GM12878 (cell line): Measurements from ENCODE around the gene MALRD1. TPM values are rescaled to one million over a fixed set of nuclear protein-coding genes. Genes with fewer than 3 reads are reported as not detected.

Experiments
- ATAC-seq: fragments of 200-7000 bp; cut with Tn5 transposase; 3 replicates; pipeline ENCODE4 v1.9.1; 2020; ENCODE audit warnings: mild to moderate bottlenecking, moderate library complexity
- BruUV-seq: library from RNA; stranded (reverse); fragments of 400-500 nt; replicated peaks from 2 replicates; lab custom pipeline; 2021; lab: Mats Ljungman, UMichigan
- CTCF ChIA-PET: fragments of 300-600 bp; sonication (Branson Sonifier 250); formaldehyde crosslinking; extraction: SDS; loops from one replicate; lab custom pipeline; 2021; ENCODE audit warnings: inconsistent platforms; lab: Yijun Ruan, JAX
- POLR2A ChIA-PET: fragments of 350-600 bp; formaldehyde crosslinking; extraction: SDS; loops from one replicate; lab custom pipeline; 2021; ENCODE audit warnings: inconsistent platforms; lab: Charles Lee
- RAD21 ChIA-PET: fragments of 300-600 bp; sonication (Branson Sonifier 250); formaldehyde crosslinking; loops from one replicate; lab custom pipeline; 2023; ENCODE audit warnings: antibody characterized with exemption; ENCODE audit not compliant: unreplicated experiment; lab: Charles Lee
- SMC1A ChIA-PET: fragments of 300-600 bp; sonication (Branson Sonifier 250); formaldehyde crosslinking; loops from one replicate; lab custom pipeline; 2023; ENCODE audit not compliant: unreplicated experiment, uncharacterized antibody; lab: Charles Lee
- DNase-seq: peaks from one replicate; pipeline ENCODE4 v3.0.0-alpha.2; 2011; ENCODE audit warnings: low read depth, low spot score
- FAIRE-seq: peaks from 3 replicates; lab custom pipeline; 2011; peaks lifted over from hg19 to GRCh38; lab: Jason Lieb, UNC
- H2AFZ ChIP-seq: 2 replicates; pipeline ENCODE4 v1.6.0; 2011; ENCODE audit warnings: low read depth, low read length, control low read depth; ENCODE audit not compliant: control insufficient read depth
- H3K27ac ChIP-seq: 2 replicates; pipeline ENCODE4 v1.5.1; 2011; ENCODE audit warnings: control low read depth; ENCODE audit not compliant: control insufficient read depth, insufficient read depth
- H3K27me3 ChIP-seq, 2 experiments: replicated peaks in 1 of 2; 2 replicates each; pipeline versions ENCODE4 v1.6.0 to v1.6.1; 2011; ENCODE audit warnings: low read length in 1 of 2; ENCODE audit not compliant: control insufficient read depth in 2 of 2, insufficient read depth in 2 of 2
- H3K36me3 ChIP-seq, 2 experiments: 2 replicates each; pipeline ENCODE4 v1.5.1; 2011; ENCODE audit warnings: low read length in 1 of 2; ENCODE audit not compliant: control insufficient read depth in 2 of 2, insufficient read depth in 2 of 2
- H3K4me1 ChIP-seq: 2 replicates; pipeline ENCODE4 v1.6.1; 2011; ENCODE audit warnings: mild to moderate bottlenecking, low read length, moderate library complexity, mixed read lengths; ENCODE audit not compliant: control insufficient read depth, insufficient read depth
- H3K4me2 ChIP-seq: 2 replicates; pipeline ENCODE4 v1.6.0; 2011; ENCODE audit warnings: control low read depth; ENCODE audit not compliant: control insufficient read depth, insufficient read depth
- H3K4me3 ChIP-seq: fragments of 200-600 bp; sonication (generic); 2 replicates; pipeline ENCODE4 v1.5.1; 2016
- H3K79me2 ChIP-seq: 2 replicates; pipeline ENCODE4 v1.6.0; 2011; ENCODE audit warnings: low read length; ENCODE audit not compliant: control insufficient read depth, insufficient read depth
- H3K9ac ChIP-seq: 2 replicates; pipeline ENCODE4 v1.8.0; 2011; ENCODE audit warnings: low read length, control low read depth, mixed read lengths; ENCODE audit not compliant: control insufficient read depth, insufficient read depth
- H3K9me3 ChIP-seq: replicated peaks from 3 replicates; pipeline ENCODE4 v1.5.1; 2011; ENCODE audit warnings: mild to moderate bottlenecking, low read length; ENCODE audit not compliant: control insufficient read depth, insufficient read depth
- H4K20me1 ChIP-seq: 2 replicates; pipeline ENCODE4 v1.6.0; 2011; ENCODE audit not compliant: control insufficient read depth, insufficient read depth
- CBX3 ChIP-seq: fragments of 200-600 bp; sonication (generic); IDR thresholded peaks from 2 replicates; pipeline ENCODE4 v1.6.1; 2016; ENCODE audit warnings: low read depth, borderline replicate concordance
- CREM ChIP-seq: IDR thresholded peaks from 2 replicates; pipeline ENCODE4 v1.6.1; 2014; ENCODE audit warnings: antibody characterized with exemption, low read depth
- CTCF ChIP-seq, 3 experiments: IDR thresholded peaks in 2 of 3; conservative IDR thresholded peaks in 1 of 3; 2 replicates each; pipeline ENCODE4 v1.5.1; 2011; ENCODE audit warnings: low read depth in 3 of 3, low read length in 3 of 3, mild to moderate bottlenecking in 3 of 3, control low read depth in 2 of 3, moderate library complexity in 2 of 3, inconsistent platforms in 1 of 3, mixed read lengths in 1 of 3; ENCODE audit not compliant: control insufficient read depth in 2 of 3, insufficient read depth in 1 of 3; ENCODE audit errors: extremely low read depth in 1 of 3
- E2F8 ChIP-seq: fragments of 450-650 bp; IDR thresholded peaks from 2 replicates; pipeline ENCODE4 v1.6.1; 2018; ENCODE audit warnings: mild to moderate bottlenecking, low read depth, moderate library complexity; ENCODE audit not compliant: partially characterized antibody
- HSF1 ChIP-seq: fragments of 150-350 bp; IDR thresholded peaks from 2 replicates; pipeline ENCODE4 v1.6.1; 2014; ENCODE audit warnings: mild to moderate bottlenecking, low read depth, low read length
- KLF5 ChIP-seq: fragments of 450-650 bp; IDR thresholded peaks from 2 replicates; pipeline ENCODE4 v1.6.1; 2014; ENCODE audit warnings: mild to moderate bottlenecking; ENCODE audit not compliant: partially characterized antibody
- NRF1 ChIP-seq: conservative IDR thresholded peaks from 2 replicates; pipeline ENCODE4 v1.6.1; 2011; ENCODE audit warnings: mild to moderate bottlenecking, low read depth, low read length, improper control_type of control experiment
- RAD51 ChIP-seq: fragments of 450-650 bp; IDR thresholded peaks from 2 replicates; pipeline ENCODE4 v1.6.1; 2016; ENCODE audit warnings: moderate library complexity, mild to moderate bottlenecking, inconsistent platforms
- SIN3A ChIP-seq: IDR thresholded peaks from 2 replicates; pipeline ENCODE4 v1.6.1; 2012; ENCODE audit warnings: low read depth, low read length, improper control_type of control experiment
- TCF12 ChIP-seq: IDR thresholded peaks from 2 replicates; pipeline ENCODE4 v1.6.1; 2011; ENCODE audit warnings: low read depth, mild to moderate bottlenecking, low read length
- ZNF622 ChIP-seq: fragments of 450-650 bp; IDR thresholded peaks from 2 replicates; pipeline ENCODE4 v1.6.1; 2017; ENCODE audit warnings: mild to moderate bottlenecking, inconsistent platforms
- WGBS: methylation state at CpG from one replicate; pipeline ENCODE4 v1.1.6; 2016; ENCODE audit warnings: low lambda C conversion rate; ENCODE audit not compliant: insufficient replicate concordance, insufficient coverage; ENCODE audit errors: missing lambda C conversion rate; 5-methylcytosine and 5-hydroxymethylcytosine counted together
- in situ Hi-C: fragments of 300-500 bp; cut with MboI; formaldehyde crosslinking; loops from 9 replicates; pipeline ENCODE4 v1.14.3; 2018; ENCODE audit warnings: mixed read lengths
- intact Hi-C: fragments of 100-400 bp; cut with micrococcal nuclease; formaldehyde crosslinking; loops from one replicate; pipeline ENCODE4 v1.14.2; 2022; ENCODE audit not compliant: unreplicated experiment
- polyA plus RNA-seq, 11 experiments: library from polyadenylated mRNA; depleted of rRNA in 4 of 11; unstranded in 6 of 11; stranded (reverse) in 5 of 11; fragments of >200 nt; fragmentation: Nextera tagmentation in 4 of 11; fragmentation: Illumina TruSeq in 1 of 11; extraction: Ambion mirVana in 4 of 11; extraction: Trizol in 1 of 11; gene quantifications; 1 replicate in 1 of 11; 2 replicates in 10 of 11; pipeline versions ENCODE4 v1.2.1 to v1.2.3, GENCODE V29; 2011 to 2016; ENCODE audit warnings: inconsistent platforms in 2 of 11, missing spikeins in 2 of 11, low read depth in 1 of 11
- total RNA-seq, 4 experiments: library from RNA; depleted of rRNA in 3 of 4; stranded (reverse); fragments of >200 nt in 3 of 4; fragmentation: Illumina TruSeq in 1 of 4; extraction: Trizol in 1 of 4; gene quantifications; 2 replicates each; pipeline versions ENCODE4 v1.2.1 to v1.2.3, GENCODE V29; 2013 to 2021

Gene MALRD1
- total and polyA plus RNA-seq, 10 of the 15 experiments (the other 5 are each of a cell fraction or from before 2014, with no cell fraction given): 0.12 to 6.6 (median 0.26) TPM; not detected in 2

- in situ Hi-C loops (no loop called here), intact Hi-C loops (no loop called here)
- TF ChIP-seq TCF12: no peak
- no peak for TF ChIP-seq SIN3A
- Histone ChIP-seq H3K79me2 (no peaks in the 10 kb centered on the region), H3K27ac (no peak overlapping the region), H3K27me3 (no peaks in the 10 kb centered on the region), H2AFZ (no peak overlapping the region), H3K9me3 (no peaks in the 10 kb centered on the region), H3K4me1 (no peaks in the 10 kb centered on the region), H3K4me3 (no peak overlapping the region), H3K36me3 (no peaks in the 10 kb centered on the region), H3K9ac (no peak overlapping the region), H4K20me1 (no peaks in the 10 kb centered on the region), H3K4me2 (no peak overlapping the region)
- SMC1A ChIA-PET: interaction anchor here (1.2 kb wide), 1 partner anchor 27 kb away, joined by 3 read pairs; no protein-coding TSS in a partner anchor
- POLR2A ChIA-PET: no interaction called here
- RAD21 ChIA-PET: no interaction called here
- CTCF ChIA-PET: no interaction called here
- 3% methylated on average over 2 of the region's 2 CpGs for WGBS
- ATAC-seq: no peak
- FAIRE-seq: no peak
- BruUV-seq: no TSS peak
- DNase-seq: no peak
These were observed 403.3 kb downstream of the MALRD1 start for GRCh38 chr10:19451937-19452336.

GRCh38 chr10:19453967-19454366, 405.4 kb downstream of the MALRD1 start:
- no peaks in the 10 kb centered on the region for H3K27me3 ChIP-seq
- no peak overlapping the region for H3K4me3 ChIP-seq
- H3K4me2 ChIP-seq: no peak overlapping the region
- DNase-seq (no peak), ATAC-seq (no peak), FAIRE-seq (no peak)
- RAD21 ChIA-PET: no interaction called here
- no peaks in the 10 kb centered on the region for H3K36me3 ChIP-seq
- H4K20me1 ChIP-seq: no peaks in the 10 kb centered on the region
- no peak overlapping the region for H3K9ac ChIP-seq
- POLR2A ChIA-PET: interaction anchor here (1.0 kb wide), 1 partner anchor 16 kb away, joined by 3 read pairs; no protein-coding TSS in a partner anchor
- intact Hi-C loops: no loop called here
- no peak overlapping the region for H2AFZ ChIP-seq
- no peak overlapping the region for H3K27ac ChIP-seq
- H3K79me2 ChIP-seq: no peaks in the 10 kb centered on the region
- no peaks in the 10 kb centered on the region for H3K9me3 ChIP-seq
- CTCF ChIA-PET: no interaction called here
- no TSS peak for BruUV-seq
- H3K4me1 ChIP-seq: no peaks in the 10 kb centered on the region
- SMC1A ChIA-PET: no interaction called here
- in situ Hi-C loops: no loop called here
- TF ChIP-seq RAD51: no peak
- no peak for TF ChIP-seq CREM
- TF ChIP-seq ZNF622: no peak
- TF ChIP-seq KLF5: no peak
- no peak for TF ChIP-seq E2F8
- no peak for TF ChIP-seq CTCF (IDR thresholded peaks at IDR 0.05 in 2 of 3, conservative IDR thresholded peaks at IDR 0.05 in 1 of 3; ENCODE audit: control insufficient read depth in 2 of 3, extremely low read depth in 1 of 3, insufficient read depth in 1 of 3, low read depth in 3 of 3, low read length in 3 of 3)
- no peak for TF ChIP-seq HSF1
- no peak for TF ChIP-seq CBX3
- no peak for TF ChIP-seq NRF1
